Endothelial cell of umbilical vein (primary cell): ENCODE measurements around the gene DPH1. TPM values are rescaled to one million over a fixed set of nuclear protein-coding genes. Genes with fewer than 3 reads are reported as not detected.

Source experiments
- BruUV-seq: library from RNA; stranded (reverse); fragments of 400-500 nt; replicated peaks from 2 replicates; lab custom pipeline; 2021; lab: Mats Ljungman, UMichigan
- CTCF ChIA-PET: fragments of 300-600, 350-600 bp; sonication (Branson Sonifier 250); formaldehyde crosslinking; loops from one replicate; lab custom pipeline; 2021; ENCODE audit warnings: antibody characterized with exemption, inconsistent platforms; lab: Charles Lee
- POLR2A ChIA-PET: fragments of 300-600, 350-600 bp; sonication (Branson Sonifier 250); formaldehyde crosslinking; loops from one replicate; lab custom pipeline; 2021; ENCODE audit warnings: antibody characterized with exemption, inconsistent platforms; lab: Charles Lee
- DNase-seq: peaks from one replicate; pipeline ENCODE4 v3.0.0-alpha.2; 2011; ENCODE audit warnings: low read depth, low spot score
- FAIRE-seq: peaks from 2 replicates; lab custom pipeline; 2011; peaks lifted over from hg19 to GRCh38; lab: Jason Lieb, UNC
- H2AFZ ChIP-seq: 2 replicates; pipeline ENCODE4 v1.6.0; 2012; ENCODE audit warnings: low read depth, low read length, control low read depth, inconsistent platforms
- H3K27ac ChIP-seq: 2 replicates; pipeline ENCODE4 v1.5.1; 2011; ENCODE audit warnings: low read depth, mild to moderate bottlenecking, control low read depth, low read length, moderate library complexity; ENCODE audit not compliant: insufficient read depth
- H3K27me3 ChIP-seq, 2 experiments: 2 replicates each; pipeline versions ENCODE4 v1.6.0 to v1.6.1; 2011; ENCODE audit warnings: low read length in 2 of 2, mixed read lengths in 1 of 2; ENCODE audit not compliant: control insufficient read depth in 2 of 2, insufficient read depth in 2 of 2
- H3K36me3 ChIP-seq, 2 experiments: 2 replicates in 1 of 2; 3 replicates in 1 of 2; pipeline ENCODE4 v1.5.1; 2011; ENCODE audit warnings: low read length in 2 of 2, mild to moderate bottlenecking in 1 of 2, moderate library complexity in 1 of 2; ENCODE audit not compliant: control insufficient read depth in 2 of 2, insufficient read depth in 2 of 2; ENCODE audit errors: extremely low read depth in 1 of 2
- H3K4me1 ChIP-seq: 3 replicates; pipeline ENCODE4 v1.5.1; 2011; ENCODE audit warnings: mild to moderate bottlenecking, low read length; ENCODE audit not compliant: control insufficient read depth, insufficient read depth; ENCODE audit errors: extremely low read depth
- H3K4me2 ChIP-seq: 2 replicates; pipeline ENCODE4 v1.6.1; 2011; ENCODE audit warnings: low read length, control low read depth, mixed read lengths; ENCODE audit not compliant: insufficient read depth
- H3K4me3 ChIP-seq, 3 experiments: fragments of 200-600 bp in 1 of 3; sonication (generic), shearing (Covaris generic) in 1 of 3; replicated peaks in 1 of 3; 2 replicates each; pipeline ENCODE4 v1.5.1; 2011 to 2016; ENCODE audit warnings: control low read depth in 3 of 3, low read length in 3 of 3, mild to moderate bottlenecking in 2 of 3, inconsistent platforms in 1 of 3, low read depth in 1 of 3, moderate library complexity in 1 of 3; ENCODE audit not compliant: insufficient read depth in 1 of 3
- H3K79me2 ChIP-seq: 2 replicates; pipeline ENCODE4 v1.6.0; 2012; ENCODE audit warnings: low read length, inconsistent platforms; ENCODE audit not compliant: control insufficient read depth, insufficient read depth
- H3K9ac ChIP-seq: replicated peaks from 2 replicates; pipeline ENCODE3; 2011; ENCODE audit warnings: low read length, control low read depth; ENCODE audit not compliant: insufficient read depth; ENCODE audit errors: extremely low read depth
- H3K9me1 ChIP-seq: replicated peaks from 3 replicates; pipeline ENCODE4 v1.6.0; 2011; ENCODE audit warnings: mild to moderate bottlenecking, low read length; ENCODE audit not compliant: control insufficient read depth, insufficient read depth; ENCODE audit errors: extremely low read depth
- H3K9me3 ChIP-seq: replicated peaks from 2 replicates; pipeline ENCODE4 v1.5.1; 2012; ENCODE audit warnings: low read length, inconsistent platforms; ENCODE audit not compliant: control insufficient read depth, insufficient read depth
- H4K20me1 ChIP-seq: replicated peaks from 2 replicates; pipeline ENCODE3; 2011; ENCODE audit warnings: mild to moderate bottlenecking, low read length; ENCODE audit not compliant: control insufficient read depth, insufficient read depth; ENCODE audit errors: extremely low read depth
- CTCF ChIP-seq, 2 donors: IDR thresholded peaks; 1 replicate in 1 of 2; 2 replicates in 1 of 2; pipeline ENCODE4 v1.5.1; 2011; ENCODE audit warnings: low read length in 2 of 2, mild to moderate bottlenecking in 2 of 2, moderate library complexity in 2 of 2, control low read depth in 1 of 2, inconsistent platforms in 1 of 2, low read depth in 1 of 2; ENCODE audit not compliant: insufficient read depth in 1 of 2; ENCODE audit errors: extremely low read depth in 1 of 2
- EZH2 ChIP-seq: IDR thresholded peaks from 2 replicates; pipeline ENCODE4 v1.6.1; 2012; ENCODE audit warnings: borderline replicate concordance, low read depth, mild to moderate bottlenecking, moderate library complexity, low read length, inconsistent platforms; ENCODE audit not compliant: severe bottlenecking
- FOS ChIP-seq: IDR thresholded peaks from 2 replicates; pipeline ENCODE4 v1.6.1; 2011; ENCODE audit warnings: mild to moderate bottlenecking, low read length, moderate library complexity, borderline replicate concordance; ENCODE audit not compliant: insufficient read depth
- GATA2 ChIP-seq: IDR thresholded peaks from 2 replicates; pipeline ENCODE4 v1.7.0; 2011; ENCODE audit warnings: low read depth, mild to moderate bottlenecking, moderate library complexity, mixed read lengths, low read length; ENCODE audit not compliant: insufficient read length, insufficient read depth
- JUN ChIP-seq: IDR thresholded peaks from 2 replicates; pipeline ENCODE4 v1.6.1; 2011; ENCODE audit warnings: borderline replicate concordance, low read depth; ENCODE audit not compliant: insufficient read length, insufficient read depth
- MAX ChIP-seq: IDR thresholded peaks from 2 replicates; pipeline ENCODE4 v1.6.1; 2011; ENCODE audit not compliant: insufficient read depth, insufficient read length
- MYC ChIP-seq: IDR thresholded peaks from one replicate; pipeline ENCODE4 v1.6.1; 2011; ENCODE audit warnings: mild to moderate bottlenecking, low read depth, low read length
- POLR2A ChIP-seq: IDR thresholded peaks from 2 replicates; pipeline ENCODE4 v1.6.1; 2012; ENCODE audit warnings: low read depth, mild to moderate bottlenecking, control low read depth, low read length
- POLR2AphosphoS5 ChIP-seq: IDR thresholded peaks from 2 replicates; pipeline ENCODE4 v1.6.1; 2012; ENCODE audit warnings: low read depth, mild to moderate bottlenecking, control low read depth, low read length, moderate library complexity; ENCODE audit not compliant: insufficient read depth
- dilution Hi-C: fragments of 300-500 bp; cut with MboI; formaldehyde crosslinking; loops from one replicate; pipeline ENCODE4 v1.15.0; 2019; ENCODE audit warnings: low sequenced_read_pairs; ENCODE audit not compliant: extremely low pct_ligation_motif_present
- intact Hi-C: fragments of 100-400 bp; cut with micrococcal nuclease; formaldehyde crosslinking; loops from one replicate; pipeline ENCODE4 v1.10.0; 2022
- polyA plus RNA-seq, 4 experiments: library from polyadenylated mRNA; depleted of rRNA in 3 of 4; stranded (reverse) in 3 of 4; unstranded in 1 of 4; fragments of >200 nt; gene quantifications; 2 replicates each; pipeline versions ENCODE4 v1.2.1 to v1.2.3, GENCODE V29; 2011 to 2012; ENCODE audit warnings: missing spikeins in 1 of 4
- total RNA-seq: library from RNA; stranded (reverse); gene quantifications from 2 replicates; pipeline ENCODE4 v1.2.3, GENCODE V29; 2021

DPH1 gene
- total and polyA plus RNA-seq, 2 donors (not counting 3 experiments of a cell fraction or from before 2014, with no cell fraction given) = 37.8 to 45.6 TPM

- dilution Hi-C loops = no loop called here
These were observed 4.7 kb upstream of the DPH1 start, which contains the start of gene RTN4RL1 for GRCh38 chr17:2025220-2025621. Gene RTN4RL1, minus strand, starts transcription at chr17:2025334. Its CDS starts 469 bp downstream, at chr17:2024865.

More at GRCh38 chr17:2025220-2025621, 4.7 kb upstream of the DPH1 start, which contains the start of gene RTN4RL1:
- no peak within 1 kb of the TSS for H3K27ac ChIP-seq
- H4K20me1 ChIP-seq = no peaks in the 10 kb centered on the region
- no TSS peak for BruUV-seq
- FAIRE-seq (no peak), DNase-seq (no peak)
- H3K4me1 ChIP-seq = peaks cover 17% of the 10 kb centered on the region
- H2AFZ ChIP-seq = peak within 1 kb of the TSS; percentile 66
- no peaks in the 10 kb centered on the region for H3K36me3 ChIP-seq
- H3K4me3 ChIP-seq = peak within 1 kb of the TSS; percentile 12 to 27 (median 13)
- no peaks in the 10 kb centered on the region for H3K79me2 ChIP-seq
- no peak for TF ChIP-seq EZH2
- TF ChIP-seq POLR2AphosphoS5 = no peak
- no peak for TF ChIP-seq POLR2A
- no peak for TF ChIP-seq MAX
- no peak for TF ChIP-seq FOS
- TF ChIP-seq MYC = no peak
- TF ChIP-seq GATA2 = no peak
- TF ChIP-seq CTCF (IDR thresholded peaks at IDR 0.05; ENCODE audit: extremely low read depth in 1 of 2, insufficient read depth in 1 of 2, low read depth in 1 of 2, low read length in 2 of 2) = no peak
- no peak for TF ChIP-seq JUN
- intact Hi-C loops = no loop called here
- ChIA-PET POLR2A (no interaction called here), CTCF (interaction anchor here (0.8 to 9.5 kb wide), 23 partner anchors 11 to 366 kb away, joined by 3 to 270 read pairs (median 4); partner anchors contain the start of gene OVCA2)
- no peaks in the 10 kb centered on the region for H3K9me1 ChIP-seq
- no peak within 1 kb of the TSS for H3K9ac ChIP-seq
- H3K27me3 ChIP-seq = peaks cover 35% of the 10 kb centered on the region in 2 experiments
- H3K4me2 ChIP-seq = peak within 1 kb of the TSS; percentile 28
- no peaks in the 10 kb centered on the region for H3K9me3 ChIP-seq
